Smooth muscle cell (in vitro differentiated cells): ENCODE data around the gene EDN3. TPM values are rescaled to one million over a fixed set of nuclear protein-coding genes. Genes with fewer than 3 reads are reported as not detected.
"Not testable (repeated sequence)": the region's sequence is repeated elsewhere in the genome, so short reads cannot be mapped to it uniquely, and the experiment has no call there.

Experiments used
- DNase-seq: peaks from one replicate; lab custom pipeline; 2025; ENCODE audit not compliant: unreplicated experiment; lab: John Stamatoyannopoulos, UW
- H2AFZ ChIP-seq: fragments of 200-600 bp; sonication (generic); 2 replicates; pipeline ENCODE4 v1.6.0; 2016; ENCODE audit warnings: antibody characterized with exemption, low read depth, mild to moderate bottlenecking
- H3F3A ChIP-seq: fragments of 200-600 bp; sonication (generic); 2 replicates; pipeline ENCODE4 v1.6.0; 2017; ENCODE audit warnings: antibody characterized with exemption, low read depth
- H3K27ac ChIP-seq: fragments of 200-600 bp; sonication (generic); 2 replicates; pipeline ENCODE4 v1.5.1; 2016; ENCODE audit warnings: low read depth, mild to moderate bottlenecking
- H3K27me3 ChIP-seq: fragments of 200-600 bp; sonication (generic); 2 replicates; pipeline ENCODE4 v1.6.1; 2016; ENCODE audit warnings: low read depth, mild to moderate bottlenecking
- H3K36me3 ChIP-seq: fragments of 200-600 bp; sonication (generic); 2 replicates; pipeline ENCODE4 v1.5.1; 2016; ENCODE audit warnings: low read depth
- H3K4me1 ChIP-seq: fragments of 200-600 bp; sonication (generic); 2 replicates; pipeline ENCODE4 v1.5.1; 2016; ENCODE audit warnings: low read depth
- H3K4me2 ChIP-seq: fragments of 200-600 bp; sonication (generic); 2 replicates; pipeline ENCODE4 v1.6.0; 2016; ENCODE audit warnings: mild to moderate bottlenecking
- H3K4me3 ChIP-seq: fragments of 200-600 bp; sonication (generic); 2 replicates; pipeline ENCODE4 v1.5.1; 2016; ENCODE audit warnings: mild to moderate bottlenecking
- H3K79me2 ChIP-seq: fragments of 200-600 bp; sonication (generic); 2 replicates; pipeline ENCODE4 v1.6.0; 2016; ENCODE audit warnings: low read depth, mild to moderate bottlenecking
- H3K9ac ChIP-seq: fragments of 200-600 bp; sonication (generic); 2 replicates; pipeline ENCODE4 v1.6.0; 2016; ENCODE audit warnings: low read depth
- H3K9me3 ChIP-seq: fragments of 200-600 bp; sonication (generic); replicated peaks from 2 replicates; pipeline ENCODE4 v1.5.1; 2016; ENCODE audit warnings: low read depth
- H4K20me1 ChIP-seq: fragments of 200-600 bp; sonication (generic); 2 replicates; pipeline ENCODE4 v1.6.0; 2016; ENCODE audit warnings: low read depth
- CTCF ChIP-seq: fragments of 200-600 bp; sonication (generic); IDR thresholded peaks from 2 replicates; pipeline ENCODE4 v1.5.1; 2017; ENCODE audit warnings: borderline replicate concordance, mild to moderate bottlenecking, antibody characterized with exemption; ENCODE audit not compliant: insufficient read depth, poor library complexity, severe bottlenecking
- WGBS: methylation state at CpG from one replicate; pipeline ENCODE4 v1.1.7; 2016; ENCODE audit warnings: low lambda C conversion rate; 5-methylcytosine and 5-hydroxymethylcytosine counted together
- polyA plus RNA-seq: library from polyadenylated mRNA; unstranded; fragments of >200 nt; fragmentation: Nextera tagmentation; extraction: Ambion mirVana; gene quantifications from 2 replicates; pipeline ENCODE4 v1.2.1, GENCODE V29; 2016
- total RNA-seq: library from RNA; depleted of rRNA; stranded (reverse); fragments of >200 nt; gene quantifications from 2 replicates; pipeline ENCODE4 v1.2.3, GENCODE V29; 2014

Gene EDN3
- total and polyA plus RNA-seq, 2 experiments from 2014 or later = not detected

DNA sequence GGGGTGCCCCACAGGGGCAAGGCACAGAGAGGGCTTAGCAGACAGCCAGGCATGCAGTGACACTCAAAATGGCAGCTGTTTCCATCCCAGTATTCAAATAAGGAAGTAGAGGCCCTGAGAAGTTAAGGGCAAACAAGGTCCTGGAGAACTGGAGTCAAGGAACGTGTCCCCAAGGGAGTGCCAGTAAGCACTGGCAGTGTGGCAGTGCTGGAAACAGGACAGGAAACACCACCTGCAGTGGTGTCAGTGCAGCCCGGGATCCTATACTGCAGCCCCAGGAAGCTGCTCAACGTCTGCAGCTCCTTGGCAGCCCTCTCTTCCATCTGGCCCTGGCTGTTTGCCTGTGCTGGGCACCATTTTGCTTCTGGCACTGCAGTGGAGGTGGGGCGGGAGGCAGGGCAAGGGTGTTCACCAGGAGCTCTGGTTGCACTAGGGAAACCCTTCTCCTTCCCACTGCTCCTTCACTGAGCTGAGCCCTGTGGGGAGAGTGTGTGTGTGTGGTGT lies 56.3 kb downstream of the EDN3 start:
- H3K27me3 ChIP-seq = peaks cover 52% of the 10 kb centered on the region
- no peak overlapping the region for H3K4me3 ChIP-seq
- H3K4me1 ChIP-seq = peaks cover 9% of the 10 kb centered on the region
- no peaks in the 10 kb centered on the region for H3K36me3 ChIP-seq
- no peaks in the 10 kb centered on the region for H3F3A ChIP-seq
- DNase-seq = no peak
- no peaks in the 10 kb centered on the region for H3K9me3 ChIP-seq
- TF ChIP-seq CTCF = no peak
- H3K9ac ChIP-seq = no peak overlapping the region
- H2AFZ ChIP-seq = no peak overlapping the region
- no peak overlapping the region for H3K4me2 ChIP-seq
- 85% methylated on average over 4 of the region's 4 CpGs for WGBS
- no peaks in the 10 kb centered on the region for H3K79me2 ChIP-seq
- H4K20me1 ChIP-seq = no peaks in the 10 kb centered on the region
- H3K27ac ChIP-seq = no peak overlapping the region

DNA sequence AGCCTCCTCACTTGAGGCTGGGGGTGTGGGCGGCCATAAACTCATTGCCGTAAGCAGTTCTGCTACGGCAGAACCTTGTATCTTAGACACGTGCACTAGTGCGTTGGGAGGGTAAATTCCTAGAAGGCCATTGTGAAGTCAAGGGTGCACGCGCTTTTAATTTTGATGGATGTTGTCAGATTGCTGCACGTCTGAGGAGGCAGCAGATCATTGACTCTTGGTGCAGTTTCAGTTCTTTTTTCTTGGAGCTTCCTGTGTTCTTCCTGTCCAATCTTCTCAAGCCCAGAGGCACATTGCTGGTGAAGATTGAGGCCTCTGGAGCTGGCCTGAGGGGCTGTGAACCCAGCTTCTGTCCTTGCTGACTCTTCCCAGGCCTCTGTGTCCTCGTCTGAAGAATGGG lies 58.4 kb downstream of the EDN3 start:
- H3K4me3 ChIP-seq, H4K20me1 ChIP-seq, DNase-seq, H3K4me2 ChIP-seq, H3K9me3 ChIP-seq, H2AFZ ChIP-seq, H3K79me2 ChIP-seq, H3K9ac ChIP-seq, H3F3A ChIP-seq, H3K36me3 ChIP-seq, H3K27ac ChIP-seq: not testable (repeated sequence)
- Histone ChIP-seq H3K27me3 (peaks cover 47% of the 10 kb centered on the region), H3K4me1 (peaks cover 14% of the 10 kb centered on the region)
- WGBS = 85% methylated on average over 6 of the region's 9 CpGs

DNA sequence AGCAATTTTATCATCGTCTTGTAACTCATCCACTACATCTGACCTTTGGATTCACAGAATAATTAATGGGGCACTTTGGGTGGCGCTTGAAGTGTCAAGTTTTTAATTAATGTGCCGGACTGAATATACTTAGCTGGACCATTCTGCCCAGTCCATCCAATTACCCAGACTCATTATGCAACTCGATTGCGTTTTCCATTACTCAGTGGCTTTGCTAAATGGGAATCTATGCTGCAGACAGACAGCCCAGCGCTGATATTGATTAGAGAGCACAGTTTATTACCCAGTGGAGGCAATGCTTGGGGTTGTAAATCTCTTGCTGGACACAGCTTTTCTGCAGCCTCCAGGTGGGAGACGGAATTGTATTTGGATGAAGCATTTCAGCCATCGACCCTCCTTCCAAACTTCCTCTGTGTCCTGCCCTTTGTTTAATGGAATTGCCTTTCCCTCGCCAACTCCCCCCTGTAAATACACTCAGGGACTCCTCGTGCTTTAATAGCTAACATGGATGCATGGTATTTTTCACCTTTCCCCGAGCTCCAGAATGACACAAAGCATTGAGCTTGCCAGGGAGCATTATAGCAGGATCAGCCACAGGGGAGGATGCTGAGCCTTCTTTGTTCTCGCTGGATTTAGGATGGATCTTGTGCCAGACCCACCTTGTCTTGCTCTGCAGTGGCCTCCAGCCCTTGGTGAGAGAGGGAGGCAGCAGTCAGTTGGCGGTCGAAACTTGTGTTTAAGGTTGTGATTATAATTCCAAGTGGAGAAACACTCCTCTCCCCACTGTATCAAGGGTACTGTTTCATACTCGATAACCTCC lies 59.7 kb downstream of the EDN3 start:
- no peak overlapping the region for H3K4me2 ChIP-seq
- H3K9ac ChIP-seq = no peak overlapping the region
- TF ChIP-seq CTCF = no peak
- WGBS = 90% methylated on average over 15 of the region's 15 CpGs
- H3K9me3 ChIP-seq = no peaks in the 10 kb centered on the region
- H3K79me2 ChIP-seq = no peaks in the 10 kb centered on the region
- H3K36me3 ChIP-seq = no peaks in the 10 kb centered on the region
- DNase-seq = no peak
- H3K4me1 ChIP-seq = peaks cover 14% of the 10 kb centered on the region
- H2AFZ ChIP-seq = no peak overlapping the region
- no peak overlapping the region for H3K4me3 ChIP-seq
- H3K27ac ChIP-seq = no peak overlapping the region
- no peaks in the 10 kb centered on the region for H3F3A ChIP-seq
- peaks cover 36% of the 10 kb centered on the region for H3K27me3 ChIP-seq
- no peaks in the 10 kb centered on the region for H4K20me1 ChIP-seq

GRCh38 chr20:59360934-59361333 lies 60.5 kb downstream of the EDN3 start:
- no peak overlapping the region for H3K27ac ChIP-seq
- H3K36me3 ChIP-seq = no peaks in the 10 kb centered on the region
- no peaks in the 10 kb centered on the region for H3K9me3 ChIP-seq

More at GRCh38 chr20:59360934-59361333, 60.5 kb downstream of the EDN3 start:
- Histone ChIP-seq H2AFZ (no peak overlapping the region), H3F3A (no peaks in the 10 kb centered on the region), H4K20me1 (no peaks in the 10 kb centered on the region), H3K4me1 (peaks cover 14% of the 10 kb centered on the region), H3K27me3 (peaks cover 36% of the 10 kb centered on the region), H3K4me3 (no peak overlapping the region), H3K4me2 (no peak overlapping the region), H3K9ac (no peak overlapping the region), H3K79me2 (no peaks in the 10 kb centered on the region)
- TF ChIP-seq CTCF = no peak
- 92% methylated on average over 4 of the region's 4 CpGs for WGBS
- DNase-seq = no peak
